H1 (cell line): Measurements from ENCODE around the gene EXOC6. TPM values are rescaled to one million over a fixed set of nuclear protein-coding genes. Genes with fewer than 3 reads are reported as not detected.

Experiments
- BACH1 ChIP-seq: IDR thresholded peaks from 2 replicates; pipeline ENCODE4 v1.6.1; 2012; ENCODE audit warnings: low read length, improper control_type of control experiment
- CBX5 ChIP-seq: fragments of 300-800, 300-1000 bp; sonication (generic); IDR thresholded peaks from 2 replicates; pipeline ENCODE4 v1.7.1; 2016; ENCODE audit warnings: antibody characterized with exemption, low read length, low read depth
- CEBPB ChIP-seq: IDR thresholded peaks from 2 replicates; pipeline ENCODE4 v1.6.1; 2012; ENCODE audit warnings: low read depth, low read length
- CREB1 ChIP-seq: IDR thresholded peaks from 2 replicates; pipeline ENCODE4 v1.6.1; 2012; ENCODE audit warnings: inconsistent platforms
- GTF2F1 ChIP-seq: IDR thresholded peaks from 2 replicates; pipeline ENCODE4 v1.6.1; 2012; ENCODE audit warnings: low read depth, low read length, improper control_type of control experiment, borderline replicate concordance
- POLR2AphosphoS5 ChIP-seq: IDR thresholded peaks from 2 replicates; pipeline ENCODE4 v1.6.1; 2011; ENCODE audit warnings: low read depth, low read length
- POU5F1 ChIP-seq: IDR thresholded peaks from 2 replicates; pipeline ENCODE4 v1.6.1; 2011; ENCODE audit warnings: low read depth, mild to moderate bottlenecking, low read length, moderate library complexity
- SIX5 ChIP-seq: IDR thresholded peaks from 2 replicates; pipeline ENCODE4 v1.6.1; 2011; ENCODE audit warnings: mild to moderate bottlenecking, low read depth, low read length
- SP1 ChIP-seq: IDR thresholded peaks from 2 replicates; pipeline ENCODE4 v1.6.1; 2011; ENCODE audit warnings: low read depth, low read length
- SUZ12 ChIP-seq: fragments of 200-600 bp; sonication (generic); IDR thresholded peaks from 2 replicates; pipeline ENCODE4 v1.6.1; 2012; ENCODE audit warnings: mild to moderate bottlenecking, inconsistent platforms, low read length, moderate library complexity, mixed read lengths
- TAF1 ChIP-seq: IDR thresholded peaks from 2 replicates; pipeline ENCODE4 v1.6.1; 2011; ENCODE audit warnings: mild to moderate bottlenecking, low read depth, low read length
- polyA plus RNA-seq, 7 experiments: library from polyadenylated mRNA; depleted of rRNA in 3 of 7; stranded (reverse) in 5 of 7; unstranded in 2 of 7; fragments of >200 nt in 5 of 7; fragments of 200-250 nt in 2 of 7; gene quantifications; 1 replicate in 5 of 7; 2 replicates in 1 of 7; 4 replicates in 1 of 7; pipeline versions ENCODE4 v1.2.1 to v1.2.3, GENCODE V29; 2011 to 2013; ENCODE audit warnings: missing spikeins in 2 of 7, mixed read lengths in 2 of 7
- total RNA-seq: library from RNA; stranded (reverse); fragmentation: NEBNext Ultra II Directional; extraction: Animal tissue kit (Norgen Biotek cat#: 25700); gene quantifications from 2 replicates; pipeline ENCODE4 v1.2.1, GENCODE V29; 2021
- TF ChIP-seq, protein P1 (sequence below): fragments of 300-600 bp; sonication (generic); IDR thresholded peaks from 2 replicates; pipeline ENCODE4 v1.7.1; 2012; ENCODE audit warnings: low read length, moderate library complexity, mild to moderate bottlenecking, inconsistent platforms; ENCODE audit not compliant: insufficient replicate concordance
- TF ChIP-seq, protein P2 (sequence below): IDR thresholded peaks from 2 replicates; pipeline ENCODE4 v1.6.1; 2012; ENCODE audit warnings: low read length, inconsistent platforms

The EXOC6 gene
- total and polyA plus RNA-seq, 2 of the 8 experiments (the other 6 are each of a cell fraction or from before 2014, with no cell fraction given) = 1.7 to 4.5 TPM

DNA sequence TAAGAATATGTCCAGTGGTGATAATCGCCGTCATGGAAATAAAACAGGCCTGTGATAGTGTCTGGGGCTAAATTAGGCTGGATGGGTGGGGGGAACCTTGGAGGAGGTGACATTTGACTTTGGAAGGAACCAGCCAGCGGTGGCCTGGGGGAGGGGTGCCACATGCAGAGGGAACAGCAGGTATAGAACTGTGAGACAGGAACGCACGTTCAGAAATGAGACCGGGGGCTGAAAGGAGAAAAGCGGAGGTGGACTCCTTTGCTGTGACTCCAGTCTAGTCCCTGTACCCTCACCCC is 222.8 kb downstream of the EXOC6 start (continued):
- TF ChIP-seq, protein P1, sequence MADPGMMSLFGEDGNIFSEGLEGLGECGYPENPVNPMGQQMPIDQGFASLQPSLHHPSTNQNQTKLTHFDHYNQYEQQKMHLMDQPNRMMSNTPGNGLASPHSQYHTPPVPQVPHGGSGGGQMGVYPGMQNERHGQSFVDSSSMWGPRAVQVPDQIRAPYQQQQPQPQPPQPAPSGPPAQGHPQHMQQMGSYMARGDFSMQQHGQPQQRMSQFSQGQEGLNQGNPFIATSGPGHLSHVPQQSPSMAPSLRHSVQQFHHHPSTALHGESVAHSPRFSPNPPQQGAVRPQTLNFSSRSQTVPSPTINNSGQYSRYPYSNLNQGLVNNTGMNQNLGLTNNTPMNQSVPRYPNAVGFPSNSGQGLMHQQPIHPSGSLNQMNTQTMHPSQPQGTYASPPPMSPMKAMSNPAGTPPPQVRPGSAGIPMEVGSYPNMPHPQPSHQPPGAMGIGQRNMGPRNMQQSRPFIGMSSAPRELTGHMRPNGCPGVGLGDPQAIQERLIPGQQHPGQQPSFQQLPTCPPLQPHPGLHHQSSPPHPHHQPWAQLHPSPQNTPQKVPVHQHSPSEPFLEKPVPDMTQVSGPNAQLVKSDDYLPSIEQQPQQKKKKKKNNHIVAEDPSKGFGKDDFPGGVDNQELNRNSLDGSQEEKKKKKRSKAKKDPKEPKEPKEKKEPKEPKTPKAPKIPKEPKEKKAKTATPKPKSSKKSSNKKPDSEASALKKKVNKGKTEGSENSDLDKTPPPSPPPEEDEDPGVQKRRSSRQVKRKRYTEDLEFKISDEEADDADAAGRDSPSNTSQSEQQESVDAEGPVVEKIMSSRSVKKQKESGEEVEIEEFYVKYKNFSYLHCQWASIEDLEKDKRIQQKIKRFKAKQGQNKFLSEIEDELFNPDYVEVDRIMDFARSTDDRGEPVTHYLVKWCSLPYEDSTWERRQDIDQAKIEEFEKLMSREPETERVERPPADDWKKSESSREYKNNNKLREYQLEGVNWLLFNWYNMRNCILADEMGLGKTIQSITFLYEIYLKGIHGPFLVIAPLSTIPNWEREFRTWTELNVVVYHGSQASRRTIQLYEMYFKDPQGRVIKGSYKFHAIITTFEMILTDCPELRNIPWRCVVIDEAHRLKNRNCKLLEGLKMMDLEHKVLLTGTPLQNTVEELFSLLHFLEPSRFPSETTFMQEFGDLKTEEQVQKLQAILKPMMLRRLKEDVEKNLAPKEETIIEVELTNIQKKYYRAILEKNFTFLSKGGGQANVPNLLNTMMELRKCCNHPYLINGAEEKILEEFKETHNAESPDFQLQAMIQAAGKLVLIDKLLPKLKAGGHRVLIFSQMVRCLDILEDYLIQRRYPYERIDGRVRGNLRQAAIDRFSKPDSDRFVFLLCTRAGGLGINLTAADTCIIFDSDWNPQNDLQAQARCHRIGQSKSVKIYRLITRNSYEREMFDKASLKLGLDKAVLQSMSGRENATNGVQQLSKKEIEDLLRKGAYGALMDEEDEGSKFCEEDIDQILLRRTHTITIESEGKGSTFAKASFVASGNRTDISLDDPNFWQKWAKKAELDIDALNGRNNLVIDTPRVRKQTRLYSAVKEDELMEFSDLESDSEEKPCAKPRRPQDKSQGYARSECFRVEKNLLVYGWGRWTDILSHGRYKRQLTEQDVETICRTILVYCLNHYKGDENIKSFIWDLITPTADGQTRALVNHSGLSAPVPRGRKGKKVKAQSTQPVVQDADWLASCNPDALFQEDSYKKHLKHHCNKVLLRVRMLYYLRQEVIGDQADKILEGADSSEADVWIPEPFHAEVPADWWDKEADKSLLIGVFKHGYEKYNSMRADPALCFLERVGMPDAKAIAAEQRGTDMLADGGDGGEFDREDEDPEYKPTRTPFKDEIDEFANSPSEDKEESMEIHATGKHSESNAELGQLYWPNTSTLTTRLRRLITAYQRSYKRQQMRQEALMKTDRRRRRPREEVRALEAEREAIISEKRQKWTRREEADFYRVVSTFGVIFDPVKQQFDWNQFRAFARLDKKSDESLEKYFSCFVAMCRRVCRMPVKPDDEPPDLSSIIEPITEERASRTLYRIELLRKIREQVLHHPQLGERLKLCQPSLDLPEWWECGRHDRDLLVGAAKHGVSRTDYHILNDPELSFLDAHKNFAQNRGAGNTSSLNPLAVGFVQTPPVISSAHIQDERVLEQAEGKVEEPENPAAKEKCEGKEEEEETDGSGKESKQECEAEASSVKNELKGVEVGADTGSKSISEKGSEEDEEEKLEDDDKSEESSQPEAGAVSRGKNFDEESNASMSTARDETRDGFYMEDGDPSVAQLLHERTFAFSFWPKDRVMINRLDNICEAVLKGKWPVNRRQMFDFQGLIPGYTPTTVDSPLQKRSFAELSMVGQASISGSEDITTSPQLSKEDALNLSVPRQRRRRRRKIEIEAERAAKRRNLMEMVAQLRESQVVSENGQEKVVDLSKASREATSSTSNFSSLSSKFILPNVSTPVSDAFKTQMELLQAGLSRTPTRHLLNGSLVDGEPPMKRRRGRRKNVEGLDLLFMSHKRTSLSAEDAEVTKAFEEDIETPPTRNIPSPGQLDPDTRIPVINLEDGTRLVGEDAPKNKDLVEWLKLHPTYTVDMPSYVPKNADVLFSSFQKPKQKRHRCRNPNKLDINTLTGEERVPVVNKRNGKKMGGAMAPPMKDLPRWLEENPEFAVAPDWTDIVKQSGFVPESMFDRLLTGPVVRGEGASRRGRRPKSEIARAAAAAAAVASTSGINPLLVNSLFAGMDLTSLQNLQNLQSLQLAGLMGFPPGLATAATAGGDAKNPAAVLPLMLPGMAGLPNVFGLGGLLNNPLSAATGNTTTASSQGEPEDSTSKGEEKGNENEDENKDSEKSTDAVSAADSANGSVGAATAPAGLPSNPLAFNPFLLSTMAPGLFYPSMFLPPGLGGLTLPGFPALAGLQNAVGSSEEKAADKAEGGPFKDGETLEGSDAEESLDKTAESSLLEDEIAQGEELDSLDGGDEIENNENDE = no peak
- TF ChIP-seq CBX5 = no peak
- no peak for TF ChIP-seq POLR2AphosphoS5
- TF ChIP-seq CEBPB = no peak
- TF ChIP-seq POU5F1 = no peak
- no peak for TF ChIP-seq BACH1
- TF ChIP-seq SUZ12 = no peak
- TF ChIP-seq TAF1 = no peak
- no peak for TF ChIP-seq SIX5
- TF ChIP-seq, protein P2, sequence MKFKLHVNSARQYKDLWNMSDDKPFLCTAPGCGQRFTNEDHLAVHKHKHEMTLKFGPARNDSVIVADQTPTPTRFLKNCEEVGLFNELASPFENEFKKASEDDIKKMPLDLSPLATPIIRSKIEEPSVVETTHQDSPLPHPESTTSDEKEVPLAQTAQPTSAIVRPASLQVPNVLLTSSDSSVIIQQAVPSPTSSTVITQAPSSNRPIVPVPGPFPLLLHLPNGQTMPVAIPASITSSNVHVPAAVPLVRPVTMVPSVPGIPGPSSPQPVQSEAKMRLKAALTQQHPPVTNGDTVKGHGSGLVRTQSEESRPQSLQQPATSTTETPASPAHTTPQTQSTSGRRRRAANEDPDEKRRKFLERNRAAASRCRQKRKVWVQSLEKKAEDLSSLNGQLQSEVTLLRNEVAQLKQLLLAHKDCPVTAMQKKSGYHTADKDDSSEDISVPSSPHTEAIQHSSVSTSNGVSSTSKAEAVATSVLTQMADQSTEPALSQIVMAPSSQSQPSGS = no peak
- no peak for TF ChIP-seq GTF2F1
- TF ChIP-seq CREB1 = no peak
- no peak for TF ChIP-seq SP1
